Psoas muscle (tissue), 8 donors: ENCODE measurements around the gene CLEC16A. TPM values are rescaled to one million over a fixed set of nuclear protein-coding genes. Genes with fewer than 3 reads are reported as not detected.

ENCODE experiments used
- ATAC-seq, 4 donors: fragments of 200-7000 bp; cut with Tn5 transposase; one replicate each; pipeline ENCODE4 v1.9.1; 2020; ENCODE audit warnings: moderate library complexity in 3 of 4, mild to moderate bottlenecking in 2 of 4
- DNase-seq, 2 donors: peaks; one replicate each; pipeline ENCODE4 v3.0.0-alpha.2; 2020
- H3K27ac ChIP-seq: fragments of 200-600 bp; one replicate; pipeline ENCODE4 v1.8.0; 2022
- H3K27me3 ChIP-seq, 3 donors: fragments of 200-600 bp in 1 of 3; one replicate each; pipeline versions ENCODE4 v1.6.1 to v1.8.0; 2013 to 2022; ENCODE audit warnings: low read length in 2 of 3, mild to moderate bottlenecking in 2 of 3, moderate library complexity in 1 of 3; ENCODE audit not compliant: insufficient read depth in 3 of 3
- H3K36me3 ChIP-seq, 2 donors: fragments of 200-600 bp in 1 of 2; one replicate each; pipeline versions ENCODE4 v1.6.1 to v1.8.0; 2013 to 2022; ENCODE audit warnings: low read depth in 1 of 2, mild to moderate bottlenecking in 1 of 2, moderate library complexity in 1 of 2; ENCODE audit not compliant: insufficient read depth in 1 of 2
- H3K4me1 ChIP-seq: fragments of 200-600 bp; one replicate; pipeline ENCODE4 v1.8.0; 2022
- H3K4me3 ChIP-seq: fragments of 200-600 bp; one replicate; pipeline ENCODE4 v1.8.0; 2022; ENCODE audit warnings: mild to moderate bottlenecking
- H3K9me3 ChIP-seq: fragments of 200-600 bp; one replicate; pipeline ENCODE4 v1.8.0; 2022
- WGBS, 3 donors: extraction: QIAGEN DNeasy Blood & Tissue Kit; methylation state at CpG; one replicate each; pipeline versions ENCODE4 v1.1.6 to v1.1.7; 2013; 5-methylcytosine and 5-hydroxymethylcytosine counted together
- intact Hi-C, 2 donors: fragments of 100-400 bp; cut with DNase I; formaldehyde crosslinking; loops; one replicate each; pipeline versions ENCODE4 v1.11.0 to v1.14.2; 2022
- long read RNA-seq, 2 donors: library from polyadenylated mRNA; unstranded; transcript quantifications; one replicate each; pipeline ENCODE4 v2.0.0, GENCODE V29; 2021
- polyA plus RNA-seq, 3 donors: library from polyadenylated mRNA; stranded (reverse); fragments of 200-250 nt; gene quantifications; one replicate each; pipeline ENCODE4 v1.2.3, GENCODE V29; 2013
- total RNA-seq, 4 donors: library from RNA; stranded (reverse); fragmentation: NEBNext Ultra II Directional in 2 of 4; extraction: Animal tissue kit (Norgen Biotek cat#: 25700) in 2 of 4; gene quantifications; one replicate each; pipeline versions ENCODE4 v1.2.1 to v1.2.4, GENCODE V29; 2021 to 2023
- TF ChIP-seq, protein P1 (sequence below): fragments of 200-600 bp; IDR thresholded peaks from one replicate; pipeline ENCODE4 v1.8.0; 2022; ENCODE audit warnings: antibody characterized with exemption
- donor health status: healthy with polysubstance abuse.
- donor health status: DM: no; HTN: no; CAD: no; lungs with moderate emphysema.
- donor health status: Bipolar disorder and iron deficiency.
- donor health status: healthy.
- donor health status: DM: yes; HTN: yes; CAD: no.
- donor health status: DM: no; HTN: no; CAD: no.
- donor health status: DM: no; HTN: no; CAD: no.
- donor health status: DM: yes; HTN: yes; CAD: no.

CLEC16A gene
- total RNA-seq (10 to 100 TPM; 18.3 to 24.5 (median 22.4) TPM), polyA plus RNA-seq (10 to 100 TPM; 13.1 to 28.1 (median 15.3) TPM)
- long read RNA-seq, donor 1, partial matches to known transcripts = 17 of 22 reads
- long read RNA-seq, donor 1, other reads (novel, unspliced or antisense) = 5 of 22 reads
- long read RNA-seq, donor 2, partial matches to known transcripts = 21 of 40 reads
- long read RNA-seq, donor 2, other reads (novel, unspliced or antisense) = 17 of 40 reads

- 0 to 1% (median 0%) methylated on average over 80 to 86 of the region's 86 CpGs for WGBS, 3 donors
- Histone ChIP-seq H3K9me3 (no peaks in the 10 kb centered on the region), H3K27me3 (no peaks in the 10 kb centered on the region), H3K4me1 (peaks cover 46% of the 10 kb centered on the region), H3K36me3 (no peaks in the 10 kb centered on the region), H3K27ac (peak within 1 kb of the TSS; percentile 91), H3K4me3 (peak within 1 kb of the TSS; percentile 99)
- intact Hi-C loops = no loop called here
- ATAC-seq (peak; percentile 80 to 88 (median 82)), DNase-seq (peak; percentile 99)
- TF ChIP-seq, protein P1, sequence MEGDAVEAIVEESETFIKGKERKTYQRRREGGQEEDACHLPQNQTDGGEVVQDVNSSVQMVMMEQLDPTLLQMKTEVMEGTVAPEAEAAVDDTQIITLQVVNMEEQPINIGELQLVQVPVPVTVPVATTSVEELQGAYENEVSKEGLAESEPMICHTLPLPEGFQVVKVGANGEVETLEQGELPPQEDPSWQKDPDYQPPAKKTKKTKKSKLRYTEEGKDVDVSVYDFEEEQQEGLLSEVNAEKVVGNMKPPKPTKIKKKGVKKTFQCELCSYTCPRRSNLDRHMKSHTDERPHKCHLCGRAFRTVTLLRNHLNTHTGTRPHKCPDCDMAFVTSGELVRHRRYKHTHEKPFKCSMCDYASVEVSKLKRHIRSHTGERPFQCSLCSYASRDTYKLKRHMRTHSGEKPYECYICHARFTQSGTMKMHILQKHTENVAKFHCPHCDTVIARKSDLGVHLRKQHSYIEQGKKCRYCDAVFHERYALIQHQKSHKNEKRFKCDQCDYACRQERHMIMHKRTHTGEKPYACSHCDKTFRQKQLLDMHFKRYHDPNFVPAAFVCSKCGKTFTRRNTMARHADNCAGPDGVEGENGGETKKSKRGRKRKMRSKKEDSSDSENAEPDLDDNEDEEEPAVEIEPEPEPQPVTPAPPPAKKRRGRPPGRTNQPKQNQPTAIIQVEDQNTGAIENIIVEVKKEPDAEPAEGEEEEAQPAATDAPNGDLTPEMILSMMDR = no peak
Observed at GRCh38 chr16:10944249-10945064, at the start of gene CLEC16A. Gene CLEC16A (plus strand): TSS chr16:10944564. CDS start chr16:10944718, 154 bp downstream.

DNA sequence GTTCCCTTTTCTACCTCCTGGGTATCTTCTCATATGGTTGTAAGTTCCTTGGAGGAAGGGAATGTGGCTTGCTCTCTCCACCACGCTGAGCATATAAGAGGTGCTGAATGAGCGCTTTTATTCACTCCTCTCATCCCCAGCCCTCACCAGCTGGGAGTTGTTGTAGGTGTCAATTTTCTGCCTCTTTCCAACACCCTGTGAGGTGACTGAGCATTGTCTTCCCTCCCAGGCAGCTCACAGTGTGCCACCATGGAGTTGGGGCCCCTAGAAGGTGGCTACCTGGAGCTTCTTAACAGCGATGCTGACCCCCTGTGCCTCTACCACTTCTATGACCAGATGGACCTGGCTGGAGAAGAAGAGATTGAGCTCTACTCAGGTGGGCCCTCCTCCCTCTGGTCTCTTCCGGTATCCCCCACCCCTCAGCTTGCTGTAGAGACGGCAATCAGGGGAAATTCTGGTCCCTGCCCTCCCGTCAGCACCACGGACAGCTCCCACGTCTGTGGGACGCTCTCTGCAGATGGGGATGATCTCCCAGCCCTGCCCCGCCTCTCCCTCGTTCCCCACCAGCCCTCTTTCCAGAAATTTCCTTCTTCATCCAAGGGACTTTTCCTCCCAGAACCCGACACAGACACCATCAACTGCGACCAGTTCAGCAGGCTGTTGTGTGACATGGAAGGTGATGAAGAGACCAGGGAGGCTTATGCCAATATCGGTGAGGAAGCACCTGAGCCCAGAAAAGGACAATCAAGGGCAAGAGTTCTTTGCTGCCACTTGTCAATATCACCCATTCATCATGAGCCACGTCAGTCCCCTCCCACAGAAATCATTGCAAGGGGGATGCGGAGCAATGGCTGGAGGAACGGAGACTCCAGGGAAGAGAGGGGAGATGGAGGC lies 49.1 kb upstream of the CLEC16A start:
- intact Hi-C loops = no loop called here
- Histone ChIP-seq H3K36me3 (peaks cover 0 to 3% of the 10 kb centered on the region in 2 donors), H3K4me3 (no peak overlapping the region), H3K4me1 (no peaks in the 10 kb centered on the region), H3K9me3 (no peaks in the 10 kb centered on the region), H3K27ac (no peak overlapping the region), H3K27me3 (no peaks in the 10 kb centered on the region)
- 35 to 42% (median 38%) methylated on average over 17 of the region's 17 CpGs for WGBS, 3 donors
- ATAC-seq = no peak
- peak; percentile 54 to 62 for DNase-seq
- TF ChIP-seq, protein P1 = no peak

- Histone ChIP-seq H3K27ac (no peak overlapping the region), H3K36me3 (peaks cover 0 to 3% of the 10 kb centered on the region in 2 donors), H3K27me3 (no peaks in the 10 kb centered on the region), H3K4me1 (no peaks in the 10 kb centered on the region), H3K4me3 (no peak overlapping the region), H3K9me3 (no peaks in the 10 kb centered on the region)
- intact Hi-C loops = no loop called here
- no peak for DNase-seq
- TF ChIP-seq, protein P1 = no peak
- 68 to 72% (median 72%) methylated on average over 3 of the region's 3 CpGs for WGBS, 3 donors
- ATAC-seq = no peak
Observed at GRCh38 chr16:10896165-10896564, 48.2 kb upstream of the CLEC16A start.

GRCh38 chr16:10896723-10897122 lies 47.6 kb upstream of the CLEC16A start:
- WGBS, 3 donors = 84 to 94% (median 93%) methylated on average over 2 of the region's 2 CpGs
- peaks cover 0 to 3% of the 10 kb centered on the region in 2 donors for H3K36me3 ChIP-seq
- ATAC-seq = no peak

More at GRCh38 chr16:10896723-10897122, 47.6 kb upstream of the CLEC16A start:
- Histone ChIP-seq H3K27ac (no peak overlapping the region), H3K4me1 (no peaks in the 10 kb centered on the region), H3K9me3 (no peaks in the 10 kb centered on the region), H3K27me3 (no peaks in the 10 kb centered on the region), H3K4me3 (no peak overlapping the region)
- TF ChIP-seq, protein P1 = no peak
- intact Hi-C loops = no loop called here
- DNase-seq = no peak
